WTC11 (cell line): Measurements from ENCODE around the gene PSMB11. TPM values are rescaled to one million over a fixed set of nuclear protein-coding genes. Genes with fewer than 3 reads are reported as not detected.
A peak's percentile ranks its signal among the peaks of the same experiment; 100 is the strongest.

Experiments
- ATAC-seq: fragments of 200-7000 bp; cut with Tn5 transposase; 2 replicates; pipeline ENCODE4 v1.10.0; 2021; ENCODE audit warnings: mild to moderate bottlenecking, moderate library complexity
- CTCF ChIA-PET: fragments of 300-600 bp; sonication (Branson Sonifier 250); formaldehyde crosslinking; loops from one replicate; lab custom pipeline; 2021; ENCODE audit warnings: antibody characterized with exemption; lab: Charles Lee
- POLR2A ChIA-PET: fragments of 350-600 bp; sonication (Branson Sonifier 250); formaldehyde crosslinking; loops from one replicate; lab custom pipeline; 2021; ENCODE audit warnings: antibody characterized with exemption; lab: Charles Lee
- DNase-seq: peaks from one replicate; pipeline ENCODE4 v3.0.0; 2021; ENCODE audit warnings: low spot score
- H3K27ac Mint-ChIP-seq: 2 replicates; pipeline ENCODE4 v1.8.0; 2021; ENCODE audit warnings: mixed read lengths
- H3K27me3 Mint-ChIP-seq: 2 replicates; pipeline ENCODE4 v1.8.0; 2021; ENCODE audit warnings: low read depth, mild to moderate bottlenecking, moderate library complexity, mixed read lengths
- H3K36me3 Mint-ChIP-seq: 2 replicates; pipeline ENCODE4 v1.8.0; 2021; ENCODE audit warnings: mixed read lengths
- H3K4me1 Mint-ChIP-seq: 2 replicates; pipeline ENCODE4 v1.8.0; 2022; ENCODE audit warnings: mixed read lengths
- H3K4me3 Mint-ChIP-seq: 2 replicates; pipeline ENCODE4 v1.8.0; 2021; ENCODE audit warnings: mild to moderate bottlenecking, moderate library complexity, mixed read lengths
- H3K9me3 Mint-ChIP-seq: 2 replicates; pipeline ENCODE4 v1.8.0; 2021; ENCODE audit warnings: mixed read lengths
- E2F1 ChIP-seq: sonication (generic); formaldehyde crosslinking; IDR thresholded peaks from 2 replicates; pipeline ENCODE4 v1.8.0; 2022; ENCODE audit warnings: mild to moderate bottlenecking, missing genetic modification reagents
- ESRRA ChIP-seq: sonication (generic); formaldehyde crosslinking; IDR thresholded peaks from 2 replicates; pipeline ENCODE4 v1.8.1; 2022; ENCODE audit warnings: mild to moderate bottlenecking, missing genetic modification reagents, borderline replicate concordance
- FOXK1 ChIP-seq: sonication (generic); formaldehyde crosslinking; IDR thresholded peaks from 2 replicates; pipeline ENCODE4 v1.8.0; 2022; ENCODE audit warnings: mild to moderate bottlenecking, moderate library complexity, missing genetic modification reagents
- GABPB1 ChIP-seq: sonication (generic); formaldehyde crosslinking; IDR thresholded peaks from 2 replicates; pipeline ENCODE4 v1.8.1; 2023; ENCODE audit warnings: mild to moderate bottlenecking, missing genetic modification reagents
- GRHL2 ChIP-seq: fragments of 250-450 bp; sonication (Bioruptor Pico); IDR thresholded peaks from 2 replicates; pipeline ENCODE4 v1.8.0; 2022; ENCODE audit warnings: mild to moderate bottlenecking, moderate library complexity; ENCODE audit not compliant: insufficient replicate concordance, severe bottlenecking
- GTF2I ChIP-seq: fragments of 250-450 bp; sonication (Bioruptor Pico); conservative IDR thresholded peaks from 2 replicates; pipeline ENCODE4 v1.4.0; 2021; ENCODE audit warnings: mild to moderate bottlenecking
- HMGA2 ChIP-seq: fragments of 250-450 bp; sonication (Bioruptor Pico); IDR thresholded peaks from 2 replicates; pipeline ENCODE4 v1.4.0; 2021; ENCODE audit warnings: mild to moderate bottlenecking, moderate library complexity
- IRF2 ChIP-seq: sonication (generic); formaldehyde crosslinking; IDR thresholded peaks from 2 replicates; pipeline ENCODE4 v1.8.0; 2022; ENCODE audit warnings: low read depth, missing genetic modification reagents, borderline replicate concordance
- JAZF1 ChIP-seq: fragments of 250-450 bp; sonication (Bioruptor Pico); IDR thresholded peaks from 2 replicates; pipeline ENCODE4 v1.9.0; 2021; ENCODE audit warnings: moderate library complexity, mild to moderate bottlenecking, inconsistent platforms
- MXD4 ChIP-seq: fragments of 250-450 bp; sonication (Bioruptor Pico); IDR thresholded peaks from 2 replicates; pipeline ENCODE4 v1.8.0; 2021; ENCODE audit warnings: mild to moderate bottlenecking, moderate library complexity, borderline replicate concordance
- RORB ChIP-seq: fragments of 250-450 bp; sonication (Bioruptor Pico); IDR thresholded peaks from 2 replicates; pipeline ENCODE4 v1.9.0; 2021; ENCODE audit warnings: mild to moderate bottlenecking
- TEAD4 ChIP-seq: sonication (generic); formaldehyde crosslinking; IDR thresholded peaks from 2 replicates; pipeline ENCODE4 v1.8.0; 2022; ENCODE audit warnings: mild to moderate bottlenecking, missing genetic modification reagents
- ZNF121 ChIP-seq: sonication (generic); formaldehyde crosslinking; IDR thresholded peaks from 2 replicates; pipeline ENCODE4 v1.8.0; 2023; ENCODE audit warnings: missing genetic modification reagents
- ZNF232 ChIP-seq: sonication (generic); formaldehyde crosslinking; IDR thresholded peaks from 2 replicates; pipeline ENCODE4 v1.8.0; 2022; ENCODE audit warnings: mild to moderate bottlenecking, missing genetic modification reagents
- ZNF317 ChIP-seq: sonication (generic); formaldehyde crosslinking; IDR thresholded peaks from 2 replicates; pipeline ENCODE4 v1.8.1; 2023; ENCODE audit warnings: low read depth, mild to moderate bottlenecking, moderate library complexity, missing genetic modification reagents, borderline replicate concordance
- ZNF396 ChIP-seq: fragments of 250-450 bp; sonication (Bioruptor Pico); IDR thresholded peaks from 2 replicates; pipeline ENCODE4 v1.8.0; 2021; ENCODE audit warnings: mild to moderate bottlenecking, moderate library complexity, borderline replicate concordance
- ZNF671 ChIP-seq: fragments of 250-450 bp; sonication (Bioruptor Pico); IDR thresholded peaks from 2 replicates; pipeline ENCODE4 v1.8.0; 2021; ENCODE audit warnings: mild to moderate bottlenecking
- ZSCAN18 ChIP-seq: fragments of 250-450 bp; sonication (Bioruptor Pico); IDR thresholded peaks from 2 replicates; pipeline ENCODE4 v2.1.2; 2022; ENCODE audit warnings: mild to moderate bottlenecking, moderate library complexity
- total RNA-seq: library from RNA; stranded (reverse); gene quantifications from 3 replicates; pipeline ENCODE4 v1.2.3, GENCODE V29; 2021
- TF ChIP-seq, protein P1 (sequence below): sonication (generic); formaldehyde crosslinking; IDR thresholded peaks from 2 replicates; pipeline ENCODE4 v1.8.1; 2023; ENCODE audit warnings: mild to moderate bottlenecking, missing genetic modification reagents, moderate library complexity
- TF ChIP-seq, protein P2 (sequence below): sonication (generic); formaldehyde crosslinking; IDR thresholded peaks from 2 replicates; pipeline ENCODE4 v1.8.1; 2022; ENCODE audit warnings: low read depth, missing genetic modification reagents, borderline replicate concordance
- TF ChIP-seq, protein P3 (sequence below): fragments of 250-450 bp; sonication (Bioruptor Pico); IDR thresholded peaks from 2 replicates; pipeline ENCODE4 v1.9.0; 2021; ENCODE audit warnings: mild to moderate bottlenecking, borderline replicate concordance

The PSMB11 gene
- total RNA-seq, 1 experiment from 2014 or later, result not detected

DNA sequence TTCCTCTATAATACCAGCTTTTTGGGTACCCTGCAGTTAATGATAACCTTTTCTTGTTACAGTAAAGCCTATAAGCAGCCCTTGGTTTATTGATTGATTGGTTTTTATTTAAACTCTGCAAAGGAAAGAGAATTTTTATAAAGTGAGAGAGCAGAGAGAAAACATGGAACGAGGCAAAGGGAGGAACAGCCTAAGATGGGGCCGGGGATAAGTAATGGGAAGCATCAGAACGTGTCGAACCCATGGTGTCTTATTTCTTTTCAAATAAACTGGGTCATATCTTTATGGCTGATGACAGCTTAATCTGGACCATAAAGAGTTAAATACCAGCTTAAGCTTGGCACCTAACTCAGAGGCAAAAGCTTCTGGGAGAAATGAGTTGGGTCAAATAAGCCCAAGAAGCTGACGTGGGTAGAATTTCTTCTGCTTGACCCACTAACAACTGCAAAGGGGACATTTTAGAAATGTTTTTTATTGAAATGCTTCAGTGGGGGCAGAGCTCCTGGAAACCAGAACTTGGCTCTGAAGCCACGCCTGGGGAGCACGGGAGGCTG is 20.0 kb upstream of the PSMB11 start:
- Mint-ChIP-seq H3K36me3 (peaks cover 19% of the 10 kb centered on the region), H3K27ac (peak overlapping the region; percentile 93; the same call in 1 of the 2 replicates), H3K9me3 (no peaks in the 10 kb centered on the region), H3K4me1 (peaks cover 16% of the 10 kb centered on the region), H3K27me3 (no peaks in the 10 kb centered on the region), H3K4me3 (no peak overlapping the region)
- no peak for DNase-seq
- no peak for TF ChIP-seq IRF2 (CRISPR knock-in tag)
- no peak for TF ChIP-seq ZSCAN18 (CRISPR knock-in tag)
- no peak for TF ChIP-seq GTF2I (CRISPR knock-in tag)
- no peak for TF ChIP-seq GABPB1 (CRISPR knock-in tag)
- TF ChIP-seq MXD4 (CRISPR knock-in tag), result no peak
- TF ChIP-seq TEAD4 (CRISPR knock-in tag), result no peak
- TF ChIP-seq HMGA2, result no peak
- no peak for TF ChIP-seq JAZF1 (CRISPR knock-in tag)
- TF ChIP-seq FOXK1, result no peak
- no peak for TF ChIP-seq ZNF121 (CRISPR knock-in tag)
- ATAC-seq, result no peak
- POLR2A ChIA-PET, result no interaction called here
- CTCF ChIA-PET, result interaction anchor here (0.7 to 3.9 kb wide), 6 partner anchors 9 to 58 kb away, joined by 3 to 24 read pairs (median 4); no protein-coding TSS in a partner anchor

DNA sequence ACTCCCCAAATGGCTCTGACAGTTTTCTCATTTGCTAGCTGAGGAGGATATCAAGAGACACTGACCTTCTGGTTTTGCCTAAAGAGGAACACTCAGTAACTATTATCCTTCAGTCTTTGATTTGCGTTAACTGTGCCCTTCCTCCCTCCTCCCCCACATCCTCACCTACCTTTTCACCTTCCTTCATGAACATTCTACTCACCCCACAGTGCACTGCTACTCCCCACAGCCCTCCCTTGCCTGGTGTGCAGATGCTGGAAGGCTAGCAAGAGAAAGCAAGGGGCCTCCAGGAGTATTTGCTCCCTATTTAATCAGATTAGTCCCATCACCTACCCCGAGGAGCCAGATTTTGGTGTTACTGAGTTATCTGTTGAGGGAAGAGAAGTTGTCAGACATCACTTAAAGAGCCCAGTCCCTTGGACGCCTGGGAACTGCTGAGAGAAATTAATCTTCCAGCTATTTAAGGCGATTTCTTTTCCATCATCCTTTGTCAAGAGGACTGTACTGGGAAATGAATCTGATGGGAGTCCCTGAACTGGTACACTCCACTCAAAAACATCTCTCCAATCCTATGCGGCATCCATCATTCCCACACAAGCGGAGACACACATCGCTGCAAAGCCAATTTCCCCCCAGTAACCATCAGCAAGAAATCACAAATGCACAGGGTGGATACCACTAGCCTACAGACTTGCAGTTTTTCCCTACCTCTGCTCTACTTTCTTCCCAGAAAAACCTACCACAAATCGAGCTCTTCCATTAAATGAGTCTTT is 18.8 kb upstream of the PSMB11 start:
- Mint-ChIP-seq H3K36me3 (peaks cover 26% of the 10 kb centered on the region), H3K27me3 (no peaks in the 10 kb centered on the region), H3K9me3 (no peaks in the 10 kb centered on the region), H3K27ac (no peak overlapping the region; the same call in 1 of the 2 replicates), H3K4me1 (peaks cover 16% of the 10 kb centered on the region), H3K4me3 (no peak overlapping the region)
- ATAC-seq, result no peak
- ChIA-PET POLR2A (interaction anchor here (1.2 kb wide), 1 partner anchor 29 kb away, joined by 4 read pairs; no protein-coding TSS in a partner anchor), CTCF (interaction anchor here (0.6 to 3.9 kb wide), 12 partner anchors 16 to 123 kb away, joined by 3 to 24 read pairs (median 4); partner anchors contain the start of gene ACIN1)
- DNase-seq, result no peak
- TF ChIP-seq E2F1 (CRISPR knock-in tag) (no peak), JAZF1 (CRISPR knock-in tag) (no peak), ZNF396 (CRISPR knock-in tag) (no peak), ESRRA (no peak), GABPB1 (CRISPR knock-in tag) (no peak), RORB (no peak), ZNF671 (no peak)
- TF ChIP-seq, protein P1, sequence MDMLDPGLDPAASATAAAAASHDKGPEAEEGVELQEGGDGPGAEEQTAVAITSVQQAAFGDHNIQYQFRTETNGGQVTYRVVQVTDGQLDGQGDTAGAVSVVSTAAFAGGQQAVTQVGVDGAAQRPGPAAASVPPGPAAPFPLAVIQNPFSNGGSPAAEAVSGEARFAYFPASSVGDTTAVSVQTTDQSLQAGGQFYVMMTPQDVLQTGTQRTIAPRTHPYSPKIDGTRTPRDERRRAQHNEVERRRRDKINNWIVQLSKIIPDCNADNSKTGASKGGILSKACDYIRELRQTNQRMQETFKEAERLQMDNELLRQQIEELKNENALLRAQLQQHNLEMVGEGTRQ (CRISPR knock-in tag), result no peak
- TF ChIP-seq, all 79 proteins: peak for 0

DNA sequence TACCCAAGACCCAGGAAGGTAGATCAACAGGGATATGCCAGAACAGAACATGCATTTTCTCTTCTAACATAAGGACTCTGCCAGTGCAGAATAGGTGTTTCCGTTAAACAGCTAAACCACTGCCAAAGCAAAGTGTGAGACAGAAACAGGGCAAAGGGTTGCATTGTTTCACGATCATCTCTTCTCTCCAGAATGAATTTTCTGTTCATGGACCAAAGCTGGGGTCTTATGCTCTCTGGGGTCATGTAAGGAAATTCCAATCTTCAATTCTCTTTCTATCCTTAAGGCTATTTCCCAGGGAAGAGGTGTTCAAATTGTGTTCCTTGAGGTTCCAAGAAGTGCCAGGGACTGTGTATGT is 18.2 kb upstream of the PSMB11 start:
- H3K4me3 Mint-ChIP-seq, result no peak overlapping the region
- no peaks in the 10 kb centered on the region for H3K27me3 Mint-ChIP-seq
- ChIA-PET POLR2A (interaction anchor here (1.2 kb wide), 1 partner anchor 29 kb away, joined by 4 read pairs; no protein-coding TSS in a partner anchor), CTCF (interaction anchor here (0.7 to 3.9 kb wide), 11 partner anchors 17 to 123 kb away, joined by 3 to 24 read pairs (median 5); partner anchors contain the start of genes ACIN1 and PSMB11)
- H3K36me3 Mint-ChIP-seq, result peaks cover 29% of the 10 kb centered on the region
- H3K9me3 Mint-ChIP-seq, result no peaks in the 10 kb centered on the region
- ATAC-seq (no peak), DNase-seq (no peak)
- no peak overlapping the region; the same call in 1 of the 2 replicates for H3K27ac Mint-ChIP-seq
- H3K4me1 Mint-ChIP-seq, result peaks cover 16% of the 10 kb centered on the region
- TF ChIP-seq ZNF232 (CRISPR knock-in tag), result no peak
- TF ChIP-seq, protein P2, sequence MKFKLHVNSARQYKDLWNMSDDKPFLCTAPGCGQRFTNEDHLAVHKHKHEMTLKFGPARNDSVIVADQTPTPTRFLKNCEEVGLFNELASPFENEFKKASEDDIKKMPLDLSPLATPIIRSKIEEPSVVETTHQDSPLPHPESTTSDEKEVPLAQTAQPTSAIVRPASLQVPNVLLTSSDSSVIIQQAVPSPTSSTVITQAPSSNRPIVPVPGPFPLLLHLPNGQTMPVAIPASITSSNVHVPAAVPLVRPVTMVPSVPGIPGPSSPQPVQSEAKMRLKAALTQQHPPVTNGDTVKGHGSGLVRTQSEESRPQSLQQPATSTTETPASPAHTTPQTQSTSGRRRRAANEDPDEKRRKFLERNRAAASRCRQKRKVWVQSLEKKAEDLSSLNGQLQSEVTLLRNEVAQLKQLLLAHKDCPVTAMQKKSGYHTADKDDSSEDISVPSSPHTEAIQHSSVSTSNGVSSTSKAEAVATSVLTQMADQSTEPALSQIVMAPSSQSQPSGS (CRISPR knock-in tag), result no peak
- TF ChIP-seq GRHL2, result no peak
- TF ChIP-seq HMGA2, result no peak
- TF ChIP-seq ZNF317 (CRISPR knock-in tag), result no peak
- TF ChIP-seq, protein P3, sequence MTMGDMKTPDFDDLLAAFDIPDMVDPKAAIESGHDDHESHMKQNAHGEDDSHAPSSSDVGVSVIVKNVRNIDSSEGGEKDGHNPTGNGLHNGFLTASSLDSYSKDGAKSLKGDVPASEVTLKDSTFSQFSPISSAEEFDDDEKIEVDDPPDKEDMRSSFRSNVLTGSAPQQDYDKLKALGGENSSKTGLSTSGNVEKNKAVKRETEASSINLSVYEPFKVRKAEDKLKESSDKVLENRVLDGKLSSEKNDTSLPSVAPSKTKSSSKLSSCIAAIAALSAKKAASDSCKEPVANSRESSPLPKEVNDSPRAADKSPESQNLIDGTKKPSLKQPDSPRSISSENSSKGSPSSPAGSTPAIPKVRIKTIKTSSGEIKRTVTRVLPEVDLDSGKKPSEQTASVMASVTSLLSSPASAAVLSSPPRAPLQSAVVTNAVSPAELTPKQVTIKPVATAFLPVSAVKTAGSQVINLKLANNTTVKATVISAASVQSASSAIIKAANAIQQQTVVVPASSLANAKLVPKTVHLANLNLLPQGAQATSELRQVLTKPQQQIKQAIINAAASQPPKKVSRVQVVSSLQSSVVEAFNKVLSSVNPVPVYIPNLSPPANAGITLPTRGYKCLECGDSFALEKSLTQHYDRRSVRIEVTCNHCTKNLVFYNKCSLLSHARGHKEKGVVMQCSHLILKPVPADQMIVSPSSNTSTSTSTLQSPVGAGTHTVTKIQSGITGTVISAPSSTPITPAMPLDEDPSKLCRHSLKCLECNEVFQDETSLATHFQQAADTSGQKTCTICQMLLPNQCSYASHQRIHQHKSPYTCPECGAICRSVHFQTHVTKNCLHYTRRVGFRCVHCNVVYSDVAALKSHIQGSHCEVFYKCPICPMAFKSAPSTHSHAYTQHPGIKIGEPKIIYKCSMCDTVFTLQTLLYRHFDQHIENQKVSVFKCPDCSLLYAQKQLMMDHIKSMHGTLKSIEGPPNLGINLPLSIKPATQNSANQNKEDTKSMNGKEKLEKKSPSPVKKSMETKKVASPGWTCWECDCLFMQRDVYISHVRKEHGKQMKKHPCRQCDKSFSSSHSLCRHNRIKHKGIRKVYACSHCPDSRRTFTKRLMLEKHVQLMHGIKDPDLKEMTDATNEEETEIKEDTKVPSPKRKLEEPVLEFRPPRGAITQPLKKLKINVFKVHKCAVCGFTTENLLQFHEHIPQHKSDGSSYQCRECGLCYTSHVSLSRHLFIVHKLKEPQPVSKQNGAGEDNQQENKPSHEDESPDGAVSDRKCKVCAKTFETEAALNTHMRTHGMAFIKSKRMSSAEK (CRISPR knock-in tag), result no peak
